T-helper 17 cell (primary cell): ENCODE data around the gene LRP3. TPM values are rescaled to one million over a fixed set of nuclear protein-coding genes. Genes with fewer than 3 reads are reported as not detected.
"Not testable (repeated sequence)": the region's sequence is repeated elsewhere in the genome, so short reads cannot be mapped to it uniquely, and the experiment has no call there.

Experiments
- ATAC-seq: fragments of 150-1000 bp; cut with Tn5 transposase; 2 replicates; pipeline ENCODE4 v1.10.0; 2021; ENCODE audit warnings: mild to moderate bottlenecking, moderate library complexity
- DNase-seq, 3 donors: peaks; one replicate each; pipeline versions ENCODE4 v3.0.0 to v3.0.0-alpha.2; 2020 to 2021
- H3K9me3 ChIP-seq: one replicate; pipeline ENCODE4 v1.7.0; 2013; ENCODE audit warnings: low read length, mild to moderate bottlenecking; ENCODE audit not compliant: control insufficient read depth, poor library complexity, severe bottlenecking
- H3K27ac Mint-ChIP-seq: one replicate; pipeline ENCODE4 v1.8.0; 2022; ENCODE audit warnings: mild to moderate bottlenecking, moderate library complexity, mixed read lengths
- H3K27me3 Mint-ChIP-seq: one replicate; pipeline ENCODE4 v1.8.0; 2022; ENCODE audit warnings: mixed read lengths
- H3K36me3 Mint-ChIP-seq: one replicate; pipeline ENCODE4 v1.8.0; 2022; ENCODE audit warnings: low read depth, mixed read lengths
- H3K4me1 Mint-ChIP-seq: one replicate; pipeline ENCODE4 v1.8.0; 2022; ENCODE audit warnings: mild to moderate bottlenecking, mixed read lengths
- H3K4me3 Mint-ChIP-seq: one replicate; pipeline ENCODE4 v1.8.0; 2022; ENCODE audit warnings: mild to moderate bottlenecking, moderate library complexity, mixed read lengths
- total RNA-seq, 4 donors: library from RNA in 2 of 4; stranded (reverse) in 2 of 4; gene quantifications; one replicate each; pipeline ENCODE4 v1.2.3 and lab custom pipeline; 2022 to 2026

Gene LRP3
- total RNA-seq, 2 donors from 2014 or later = 0.52 TPM; not detected in 1

DNA sequence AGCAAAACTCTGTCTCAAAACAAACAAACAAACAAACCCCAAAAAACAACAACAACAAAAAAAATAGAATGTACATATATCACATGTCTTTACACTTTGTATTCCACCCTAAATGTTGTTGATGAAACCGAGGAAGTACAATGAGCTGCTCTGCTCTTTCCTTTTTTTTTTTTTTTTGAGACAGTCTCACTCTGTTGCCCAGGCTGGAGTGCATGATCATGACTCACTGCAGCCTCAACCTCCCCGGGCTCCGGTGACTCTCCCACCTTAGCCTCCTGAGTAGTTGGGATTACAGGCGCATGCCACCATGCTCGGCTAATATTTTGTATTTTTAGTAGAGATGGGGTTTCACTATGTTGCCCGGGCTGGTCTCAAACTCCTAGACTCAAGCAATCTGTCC is 30.6 kb upstream of the LRP3 start:
- H3K4me1 Mint-ChIP-seq = peaks cover 18% of the 10 kb centered on the region
- H3K4me3 Mint-ChIP-seq = no peak overlapping the region
- H3K36me3 Mint-ChIP-seq = no peaks in the 10 kb centered on the region
- no peak for ATAC-seq
- H3K9me3 ChIP-seq = no peaks in the 10 kb centered on the region
- H3K27ac Mint-ChIP-seq = no peak overlapping the region
- no peak for DNase-seq
- no peaks in the 10 kb centered on the region for H3K27me3 Mint-ChIP-seq

DNA sequence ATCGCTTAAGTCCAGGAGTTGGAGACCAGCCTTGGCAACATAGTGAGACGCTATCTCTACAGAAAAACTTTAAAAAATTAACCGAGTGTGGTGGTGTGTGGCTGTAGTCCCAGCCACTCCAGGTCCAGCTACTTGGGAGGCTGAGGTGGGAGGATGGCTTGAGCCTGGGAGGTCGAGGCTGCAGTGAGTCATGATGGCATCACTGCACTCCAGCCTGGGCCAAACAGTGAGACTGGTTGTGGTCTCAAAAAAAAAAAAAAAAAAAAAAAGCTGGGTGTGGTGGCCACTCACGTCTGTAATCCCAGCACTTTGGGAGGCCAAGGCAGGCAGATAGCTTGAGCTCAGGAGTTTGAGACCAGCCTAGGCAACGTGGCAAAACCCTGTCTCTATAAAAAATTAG is 28.1 kb upstream of the LRP3 start:
- not testable (repeated sequence) for H3K27ac Mint-ChIP-seq, DNase-seq, H3K36me3 Mint-ChIP-seq, H3K9me3 ChIP-seq, H3K27me3 Mint-ChIP-seq, H3K4me3 Mint-ChIP-seq, ATAC-seq, H3K4me1 Mint-ChIP-seq

GRCh38 chr19:33167438-33167837 is 26.7 kb upstream of the LRP3 start:
- Mint-ChIP-seq H3K27me3 (no peaks in the 10 kb centered on the region), H3K4me3 (no peak overlapping the region), H3K27ac (no peak overlapping the region), H3K4me1 (peaks cover 1% of the 10 kb centered on the region), H3K36me3 (no peaks in the 10 kb centered on the region)
- ATAC-seq (no peak), DNase-seq (no peak)
- no peaks in the 10 kb centered on the region for H3K9me3 ChIP-seq

- Mint-ChIP-seq H3K36me3 (no peaks in the 10 kb centered on the region), H3K4me1 (peaks cover 4% of the 10 kb centered on the region), H3K4me3 (no peak overlapping the region), H3K27ac (no peak overlapping the region), H3K27me3 (no peaks in the 10 kb centered on the region)
- DNase-seq (no peak), ATAC-seq (no peak)
- H3K9me3 ChIP-seq = no peaks in the 10 kb centered on the region
These were observed 25.6 kb upstream of the LRP3 start for GRCh38 chr19:33168528-33168927.

DNA sequence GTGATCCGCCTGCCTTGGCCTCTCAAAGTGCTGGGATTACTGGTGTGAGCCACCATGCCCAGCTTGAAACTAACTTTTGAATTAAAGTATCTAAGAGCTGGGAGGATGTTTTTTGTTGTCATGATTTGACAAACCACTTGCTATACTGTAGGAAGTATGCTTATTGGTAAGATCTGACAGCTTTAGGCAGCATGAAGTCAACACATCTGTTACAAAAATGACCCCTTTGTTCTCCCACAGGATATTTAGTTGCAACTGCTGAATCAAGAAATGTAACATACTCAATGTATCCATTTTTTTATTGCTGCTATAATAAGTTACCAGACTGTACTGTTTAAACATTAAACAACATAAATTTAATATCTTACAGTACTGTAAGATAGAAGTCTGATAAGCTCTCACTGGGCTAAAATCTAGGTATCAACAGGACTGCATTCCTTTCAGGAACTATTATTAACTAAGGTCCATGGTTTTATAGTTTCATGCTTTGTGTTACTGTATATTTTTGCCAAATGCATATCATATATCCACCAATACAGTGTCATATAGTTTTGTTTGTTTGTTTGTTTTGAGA is 22.8 kb upstream of the LRP3 start:
- no peak for ATAC-seq
- peaks cover 15% of the 10 kb centered on the region for H3K4me1 Mint-ChIP-seq
- H3K36me3 Mint-ChIP-seq = no peaks in the 10 kb centered on the region
- H3K27ac Mint-ChIP-seq = no peak overlapping the region
- H3K27me3 Mint-ChIP-seq = no peaks in the 10 kb centered on the region
- no peak overlapping the region for H3K4me3 Mint-ChIP-seq
- no peaks in the 10 kb centered on the region for H3K9me3 ChIP-seq
- DNase-seq = no peak

DNA sequence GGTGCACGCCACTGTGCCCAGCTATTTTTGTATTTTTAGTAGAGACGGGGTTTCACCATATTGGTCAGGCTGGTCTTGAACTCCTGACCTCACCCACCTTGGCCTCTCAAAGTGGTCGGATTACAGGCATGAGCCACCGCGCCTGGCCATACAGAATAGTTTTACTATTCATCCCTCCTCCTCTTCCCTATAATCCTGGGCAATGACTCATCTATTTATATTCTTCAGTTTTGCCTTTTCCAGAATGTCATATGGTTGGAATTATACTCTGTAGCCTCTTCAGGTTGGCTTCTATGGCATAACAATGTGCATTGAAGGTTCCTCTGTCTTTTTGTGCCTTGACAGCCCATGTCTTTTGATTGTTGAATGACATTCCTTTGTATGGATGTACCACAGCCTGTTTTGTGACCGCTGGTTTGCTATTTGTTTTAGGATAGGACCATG is 22.2 kb upstream of the LRP3 start:
- Mint-ChIP-seq H3K36me3 (no peaks in the 10 kb centered on the region), H3K27ac (no peak overlapping the region), H3K4me1 (peaks cover 18% of the 10 kb centered on the region), H3K27me3 (no peaks in the 10 kb centered on the region), H3K4me3 (no peak overlapping the region)
- no peak for ATAC-seq
- DNase-seq = no peak
- no peaks in the 10 kb centered on the region for H3K9me3 ChIP-seq

- no peaks in the 10 kb centered on the region for H3K27me3 Mint-ChIP-seq
- H3K4me3 Mint-ChIP-seq = no peak overlapping the region
- H3K4me1 Mint-ChIP-seq = peaks cover 27% of the 10 kb centered on the region
- H3K27ac Mint-ChIP-seq = peak overlapping the region; percentile 92
- no peaks in the 10 kb centered on the region for H3K36me3 Mint-ChIP-seq
- no peaks in the 10 kb centered on the region for H3K9me3 ChIP-seq
- DNase-seq (no peak), ATAC-seq (no peak)
These were observed 19.9 kb upstream of the LRP3 start for GRCh38 chr19:33174186-33174585.

DNA sequence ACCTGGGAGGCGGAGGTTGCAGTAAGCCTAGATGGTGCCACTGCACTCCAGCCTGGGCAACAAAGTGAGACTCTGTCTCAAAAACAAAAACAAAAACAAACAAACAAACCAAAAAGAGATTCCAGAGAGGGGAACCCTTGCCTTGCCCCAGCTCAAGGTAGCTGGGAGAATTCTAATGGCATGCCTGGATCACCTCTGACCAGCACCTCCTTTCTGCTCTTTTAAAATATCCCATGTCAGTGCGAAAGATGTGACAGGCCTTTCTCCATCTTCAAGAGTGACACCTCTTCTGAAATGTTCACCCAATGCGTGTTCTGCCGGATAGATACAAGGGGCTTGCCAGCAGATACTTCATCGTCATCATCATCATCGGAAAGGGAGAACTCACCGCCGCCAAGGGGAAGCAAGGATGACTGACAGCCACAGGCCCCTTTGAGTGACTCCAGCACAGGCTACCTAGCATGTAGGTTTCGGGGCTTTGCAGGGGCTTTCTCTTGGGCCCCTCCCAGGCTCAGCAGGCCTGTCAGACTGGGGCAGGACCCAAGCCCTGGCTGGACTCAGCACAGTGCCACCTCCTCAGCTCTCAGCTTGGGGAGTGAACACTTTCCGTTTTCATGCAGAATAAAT is 18.9 kb upstream of the LRP3 start:
- DNase-seq (no peak), ATAC-seq (no peak)
- H3K36me3 Mint-ChIP-seq = no peaks in the 10 kb centered on the region
- H3K9me3 ChIP-seq = no peaks in the 10 kb centered on the region
- no peaks in the 10 kb centered on the region for H3K27me3 Mint-ChIP-seq
- peaks cover 27% of the 10 kb centered on the region for H3K4me1 Mint-ChIP-seq
- H3K27ac Mint-ChIP-seq = peak overlapping the region; percentile 92
- H3K4me3 Mint-ChIP-seq = peak overlapping the region; percentile 87

DNA sequence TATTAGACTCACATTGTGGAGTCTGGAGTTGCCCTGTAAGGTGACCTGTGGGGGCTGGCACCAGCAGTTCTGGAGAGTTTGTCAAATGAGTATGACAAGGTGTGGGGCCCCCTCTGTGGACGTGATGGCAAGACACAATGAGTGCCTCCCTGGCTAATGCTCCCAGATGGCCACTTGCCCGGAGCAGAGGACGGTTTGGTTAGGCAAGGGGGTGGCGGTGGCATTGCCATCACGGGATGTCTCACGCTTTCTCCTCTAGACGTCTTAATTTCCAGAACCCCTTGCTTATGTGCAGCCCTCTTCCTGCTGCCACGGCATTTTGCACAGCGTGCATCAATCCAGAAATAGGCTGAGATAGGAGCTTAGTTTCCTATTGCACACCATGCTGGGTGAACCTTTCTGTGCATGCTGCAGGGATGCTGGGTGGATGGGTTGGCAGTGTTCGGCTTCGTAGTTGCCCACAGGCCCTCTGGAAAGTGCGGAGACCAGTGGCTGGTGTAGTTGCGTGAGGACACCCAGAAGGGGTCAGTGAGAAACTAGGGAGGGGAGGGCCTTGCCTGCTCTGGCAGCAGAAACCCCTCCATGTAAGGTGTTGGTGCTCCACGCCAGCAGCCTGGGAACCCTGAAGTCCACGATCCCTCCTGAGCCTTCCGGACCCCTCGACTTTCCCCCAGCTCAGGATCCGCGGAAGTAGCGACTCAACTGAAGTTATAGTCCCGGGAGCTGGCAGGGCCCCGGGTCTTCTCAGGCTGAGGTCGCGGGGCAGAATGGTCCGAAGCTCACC is 18.1 kb upstream of the LRP3 start:
- no peaks in the 10 kb centered on the region for H3K9me3 ChIP-seq
- H3K36me3 Mint-ChIP-seq = no peaks in the 10 kb centered on the region
- peak overlapping the region; percentile 87 for H3K4me3 Mint-ChIP-seq
- ATAC-seq = no peak
- peaks cover 27% of the 10 kb centered on the region for H3K4me1 Mint-ChIP-seq
- no peak for DNase-seq
- H3K27me3 Mint-ChIP-seq = no peaks in the 10 kb centered on the region
- H3K27ac Mint-ChIP-seq = peak overlapping the region; percentile 92

GRCh38 chr19:33176670-33177416 is 17.3 kb upstream of the LRP3 start:
- peak overlapping the region; percentile 87 for H3K4me3 Mint-ChIP-seq
- ATAC-seq (peak; percentile 77), DNase-seq (peak; percentile 82 to 93 (median 90))
- H3K27ac Mint-ChIP-seq = peak overlapping the region; percentile 92
- H3K27me3 Mint-ChIP-seq = no peaks in the 10 kb centered on the region
- H3K4me1 Mint-ChIP-seq = peaks cover 27% of the 10 kb centered on the region
- H3K9me3 ChIP-seq = no peaks in the 10 kb centered on the region
- no peaks in the 10 kb centered on the region for H3K36me3 Mint-ChIP-seq

GRCh38 chr19:33177417-33177979 is 16.6 kb upstream of the LRP3 start:
- peak in 1 of 3 donors; percentile 72 for DNase-seq
- peak overlapping the region; percentile 87 for H3K4me3 Mint-ChIP-seq
- peak; percentile 78 for ATAC-seq
- H3K4me1 Mint-ChIP-seq = peaks cover 25% of the 10 kb centered on the region
- H3K9me3 ChIP-seq = no peaks in the 10 kb centered on the region
- no peaks in the 10 kb centered on the region for H3K27me3 Mint-ChIP-seq
- H3K36me3 Mint-ChIP-seq = no peaks in the 10 kb centered on the region
- peak overlapping the region; percentile 92 for H3K27ac Mint-ChIP-seq

DNA sequence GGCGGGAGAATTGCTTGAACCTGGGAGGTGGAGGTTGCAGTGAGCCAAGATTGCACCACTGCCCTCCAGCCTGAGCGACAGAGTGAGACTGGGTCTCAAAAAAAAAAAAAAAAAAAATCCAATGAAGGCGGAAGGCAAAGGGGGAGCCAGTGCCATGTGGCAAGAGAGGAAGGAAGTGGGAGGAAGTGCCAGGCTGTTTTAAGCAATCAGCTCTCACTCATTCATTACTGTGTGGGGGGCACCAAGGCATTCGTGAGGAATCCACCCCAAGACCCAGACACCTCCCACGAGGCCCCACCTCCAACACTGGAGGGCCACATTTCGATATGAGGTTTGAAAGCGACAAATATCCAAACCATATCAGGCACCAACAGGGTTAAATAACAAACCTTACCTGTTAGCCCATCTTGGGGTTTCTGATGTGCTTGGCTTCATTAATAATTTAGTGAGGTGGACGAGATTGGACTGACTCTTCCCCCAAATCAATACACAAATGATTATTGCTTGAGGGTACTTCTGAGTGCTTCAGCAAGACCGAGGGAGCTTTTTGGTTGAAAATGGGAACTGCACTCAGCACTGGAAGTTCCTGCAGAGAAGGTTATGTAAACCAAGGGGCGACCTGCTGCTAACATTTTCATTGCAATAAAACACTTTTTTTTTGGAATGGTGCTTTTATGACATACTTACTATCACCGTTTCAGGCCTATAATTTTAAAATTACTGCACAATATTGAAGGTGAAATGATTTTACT is 7.5 kb upstream of the LRP3 start:
- ATAC-seq (no peak), DNase-seq (no peak)
- H3K9me3 ChIP-seq = no peaks in the 10 kb centered on the region
- no peak overlapping the region for H3K27ac Mint-ChIP-seq
- no peak overlapping the region for H3K4me3 Mint-ChIP-seq
- no peaks in the 10 kb centered on the region for H3K36me3 Mint-ChIP-seq
- peaks cover 6% of the 10 kb centered on the region for H3K4me1 Mint-ChIP-seq
- peaks cover 16% of the 10 kb centered on the region for H3K27me3 Mint-ChIP-seq
